ENCODE results near the gene CEP85L. TPM values are rescaled to one million over a fixed set of nuclear protein-coding genes. Genes with fewer than 3 reads are reported as not detected.
A peak's percentile ranks its signal among the peaks of the same experiment; 100 is the strongest.

The CEP85L gene
- total RNA-seq, 1 experiment from 2014 or later = 4.9 TPM

- no peak for TF ChIP-seq REST (IDR thresholded peaks at IDR 0.05; ENCODE audit: low read depth)
- no peak for TF ChIP-seq EZH2phosphoT487 (IDR thresholded peaks at IDR 0.05; ENCODE audit: borderline replicate concordance)
- no peak for TF ChIP-seq SP1 (IDR thresholded peaks at IDR 0.05; ENCODE audit: low read depth)
- no peak for TF ChIP-seq ELF1 (IDR thresholded peaks at IDR 0.05; ENCODE audit: borderline replicate concordance, low read depth)
- TF ChIP-seq ZFX (IDR thresholded peaks at IDR 0.05) = no peak
- TF ChIP-seq FOSL1 (IDR thresholded peaks at IDR 0.05; ENCODE audit: low read depth) = no peak
Measured at GRCh38 chr6:118567974-118568373, 83.4 kb downstream of the CEP85L start (continued).

GRCh38 chr6:118565311-118565960, 86.0 kb downstream of the CEP85L start:
- Histone ChIP-seq H3K9me3 (ENCODE audit: control insufficient read depth in 1 of 2, insufficient read depth in 1 of 2, low read depth in 1 of 2, low read length in 2 of 2) (no peaks in the 10 kb centered on the region), H3K27ac (ENCODE audit: low read depth, low read length) (no peak overlapping the region), H3K4me1 (ENCODE audit: control insufficient read depth in 1 of 2, insufficient read depth in 2 of 2, low read length in 2 of 2) (no peaks in the 10 kb centered on the region), H3K4me2 (ENCODE audit: low read length) (no peak overlapping the region), H4K20me1 (ENCODE audit: insufficient read depth) (no peaks in the 10 kb centered on the region), H3K4me3 (replicated peaks in 1 of 2; ENCODE audit: low read depth in 1 of 2, low read length in 2 of 2) (no peak overlapping the region), H3K27me3 (ENCODE audit: insufficient read depth, low read length) (no peaks in the 10 kb centered on the region), H3K79me2 (ENCODE audit: insufficient read depth, low read length) (no peaks in the 10 kb centered on the region), H3K9me2 (ENCODE audit: insufficient read depth) (no peaks in the 10 kb centered on the region), H3K36me3 (ENCODE audit: control insufficient read depth in 1 of 2, insufficient read depth in 2 of 2, low read length in 2 of 2) (no peaks in the 10 kb centered on the region), H2AFZ (ENCODE audit: low read depth, low read length, poor library complexity, severe bottlenecking) (no peak overlapping the region), H3K9ac (ENCODE audit: low read length) (no peak overlapping the region)
- intact Hi-C loops (cut with micrococcal nuclease) = loop anchor here (1.0 to 10.0 kb wide), 5 partner anchors 53 to 547 kb away; partner anchors contain the start of gene ASF1A
- 0 out of 2 replicates have a peak, but pooled peaks have one; percentile 11 for TF ChIP-seq ELF1 (IDR thresholded peaks at IDR 0.05; ENCODE audit: borderline replicate concordance, low read depth)
- no peak for TF ChIP-seq YY1 (IDR thresholded peaks at IDR 0.05; ENCODE audit: extremely low read depth, insufficient replicate concordance, low read depth, low read length)
- no peak for TF ChIP-seq SP1 (IDR thresholded peaks at IDR 0.05; ENCODE audit: low read depth)
- TF ChIP-seq RAD21 (IDR thresholded peaks at IDR 0.05; ENCODE audit: low read depth) = peak; percentile 70
- peak; percentile 46 to 53 (median 50); a peak in 5 of 6 replicates for TF ChIP-seq CTCF (IDR thresholded peaks at IDR 0.05 in 2 of 3, conservative IDR thresholded peaks at IDR 0.05 in 1 of 3; ENCODE audit: borderline replicate concordance in 1 of 3, insufficient read depth in 1 of 3, low read depth in 2 of 3, low read length in 2 of 3)
- ChIA-PET RAD21 (ENCODE audit: low non-redundant PET in 1 of 2, low total read pairs in 2 of 2, uncharacterized antibody in 2 of 2, unreplicated experiment in 2 of 2) (no interaction called here), CTCF (interaction anchor here (0.6 to 1.6 kb wide), 10 partner anchors 15 to 725 kb away, joined by 3 to 10 read pairs (median 4); partner anchors contain the start of gene PLN), POLR2A (no interaction called here)
- ATAC-seq (peak; percentile 66), DNase-seq (ENCODE audit: low read depth, low spot score) (peak; percentile 18)
- TSS peak; percentile 37 for BruUV-seq (replicated peaks)

All from HCT116 (cell line).